ACC112 (cell line): ENCODE measurements around the gene SLC8A1.

ENCODE experiments used
- H2AFZ ChIP-seq: fragments of 200-600 bp; sonication (generic); one replicate; pipeline ENCODE4 v1.6.0; 2017; ENCODE audit warnings: antibody characterized with exemption, low read length; ENCODE audit not compliant: unreplicated experiment
- H3K27ac ChIP-seq: fragments of 200-600 bp; sonication (generic); 2 replicates; pipeline ENCODE4 v1.5.1; 2014; ENCODE audit warnings: low read depth, mild to moderate bottlenecking, antibody characterized with exemption, low read length, moderate library complexity
- H3K27me3 ChIP-seq: fragments of 200-600 bp; sonication (generic); 2 replicates; pipeline ENCODE4 v1.6.1; 2014; ENCODE audit warnings: mild to moderate bottlenecking, antibody characterized with exemption, low read length, moderate library complexity, mixed read lengths; ENCODE audit not compliant: insufficient read depth
- H3K36me3 ChIP-seq: fragments of 200-600 bp; sonication (generic); 2 replicates; pipeline ENCODE4 v1.6.1; 2016; ENCODE audit warnings: mild to moderate bottlenecking, antibody characterized with exemption, low read length, moderate library complexity, mixed read lengths; ENCODE audit not compliant: insufficient read depth
- H3K4me1 ChIP-seq: fragments of 200-600 bp; sonication (generic); one replicate; pipeline ENCODE4 v1.6.1; 2016; ENCODE audit warnings: low read length, mixed read lengths; ENCODE audit not compliant: insufficient read depth, unreplicated experiment, control insufficient read depth
- H3K4me3 ChIP-seq: fragments of 200-600 bp; sonication (generic); 2 replicates; pipeline ENCODE4 v1.5.1; 2014; ENCODE audit warnings: mild to moderate bottlenecking, low read depth, low read length
- H3K79me2 ChIP-seq: fragments of 200-600 bp; sonication (generic); one replicate; pipeline ENCODE4 v1.6.0; 2016; ENCODE audit warnings: low read length; ENCODE audit not compliant: control insufficient read depth, unreplicated experiment, insufficient read depth

SLC8A1 gene

GRCh38 chr2:40394031-40394430, 57.9 kb downstream of the SLC8A1 start:
- no peaks in the 10 kb centered on the region for H3K27me3 ChIP-seq
- peaks cover 14% of the 10 kb centered on the region for H3K4me1 ChIP-seq

DNA sequence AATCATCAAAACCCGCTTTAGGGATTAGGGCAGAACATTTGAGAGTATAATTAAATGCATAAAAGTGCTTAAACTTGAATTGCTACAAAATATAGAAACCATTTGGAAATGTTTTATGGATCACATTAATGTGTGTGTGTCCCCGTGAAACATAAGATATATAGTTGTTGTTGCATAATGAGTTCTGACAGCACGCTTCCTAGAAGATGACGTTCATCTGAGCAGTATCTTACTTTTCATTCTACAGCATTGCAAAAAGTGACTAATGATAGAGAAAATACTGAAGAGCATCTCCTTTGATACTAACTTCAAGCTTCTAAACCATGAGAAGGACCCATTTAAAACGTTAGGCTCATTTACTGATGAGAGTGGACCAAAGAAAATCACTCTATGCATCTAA, 63.7 kb downstream of the SLC8A1 start:
- no peaks in the 10 kb centered on the region for H3K36me3 ChIP-seq
- no peak overlapping the region for H3K27ac ChIP-seq
- no peak overlapping the region for H2AFZ ChIP-seq
- peaks cover 17% of the 10 kb centered on the region for H3K4me1 ChIP-seq
- no peaks in the 10 kb centered on the region for H3K79me2 ChIP-seq
- no peaks in the 10 kb centered on the region for H3K27me3 ChIP-seq
- no peak overlapping the region for H3K4me3 ChIP-seq

More at GRCh38 chr2:40394031-40394430, 57.9 kb downstream of the SLC8A1 start:
- Histone ChIP-seq H3K4me3 (no peak overlapping the region), H3K27ac (no peak overlapping the region), H3K36me3 (no peaks in the 10 kb centered on the region), H2AFZ (no peak overlapping the region), H3K79me2 (no peaks in the 10 kb centered on the region)

- H3K36me3 ChIP-seq: 0 out of 2 replicates have a peak, but pooled peaks cover 4% of the 10 kb centered on the region
- H3K79me2 ChIP-seq: no peaks in the 10 kb centered on the region
- H2AFZ ChIP-seq: no peak overlapping the region
- H3K27me3 ChIP-seq: no peaks in the 10 kb centered on the region
- no peak overlapping the region for H3K4me3 ChIP-seq
- H3K27ac ChIP-seq: no peak overlapping the region
- H3K4me1 ChIP-seq: peaks cover 17% of the 10 kb centered on the region
Measured at GRCh38 chr2:40386177-40386576, 65.7 kb downstream of the SLC8A1 start.

DNA sequence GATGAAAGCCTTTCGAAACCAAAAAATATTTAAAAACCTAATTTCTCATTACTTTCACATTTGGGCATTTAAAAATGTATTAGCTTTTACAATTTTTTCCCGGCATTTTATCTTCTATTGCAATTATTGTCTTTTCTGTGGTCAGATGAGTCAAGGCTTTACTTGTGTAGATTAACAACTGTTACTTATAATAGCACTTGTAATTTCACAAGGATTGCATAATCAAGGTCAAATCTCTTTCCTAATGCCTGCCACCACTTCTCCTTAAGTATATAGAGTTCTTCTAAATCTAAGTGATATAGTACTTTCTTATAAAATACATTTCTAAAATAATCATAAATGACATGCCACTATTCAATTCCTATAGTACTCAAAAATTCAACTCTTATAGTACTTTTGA, 67.2 kb downstream of the SLC8A1 start:
- Histone ChIP-seq H3K27me3 (no peaks in the 10 kb centered on the region), H3K36me3 (0 out of 2 replicates have a peak, but pooled peaks cover 4% of the 10 kb centered on the region), H3K4me3 (no peak overlapping the region), H3K79me2 (no peaks in the 10 kb centered on the region), H2AFZ (no peak overlapping the region), H3K27ac (peak overlapping the region; percentile 28; the same call in 1 of the 2 replicates), H3K4me1 (peaks cover 17% of the 10 kb centered on the region)

- 0 out of 2 replicates have a peak, but pooled peaks cover 4% of the 10 kb centered on the region for H3K36me3 ChIP-seq
- H3K79me2 ChIP-seq: no peaks in the 10 kb centered on the region
- peak overlapping the region; percentile 28; the same call in 1 of the 2 replicates for H3K27ac ChIP-seq
- H3K4me3 ChIP-seq: no peak overlapping the region
- no peak overlapping the region for H2AFZ ChIP-seq
- no peaks in the 10 kb centered on the region for H3K27me3 ChIP-seq
- peaks cover 17% of the 10 kb centered on the region for H3K4me1 ChIP-seq
Measured at GRCh38 chr2:40384233-40384632, 67.7 kb downstream of the SLC8A1 start.

DNA sequence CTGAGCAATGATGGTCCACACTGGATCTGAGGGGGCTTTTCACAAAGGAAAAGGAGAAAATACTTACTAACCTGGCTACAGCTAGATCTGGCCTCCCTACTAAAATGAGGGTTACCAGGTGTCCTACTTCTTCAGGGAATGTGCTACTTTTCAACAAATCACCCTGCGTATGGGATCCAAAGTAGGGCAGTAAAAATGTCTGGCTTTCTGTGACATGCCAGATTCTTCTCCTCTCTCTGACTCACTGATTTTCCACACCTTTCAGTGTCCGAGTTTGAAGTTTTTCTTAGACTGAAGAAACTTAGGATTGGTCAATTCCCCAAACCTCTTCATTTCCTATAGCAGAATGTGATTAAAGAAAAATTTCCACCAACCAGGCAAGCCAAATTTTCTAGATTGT, 71.2 kb downstream of the SLC8A1 start:
- Histone ChIP-seq H2AFZ (no peak overlapping the region), H3K4me3 (no peak overlapping the region), H3K27me3 (no peaks in the 10 kb centered on the region), H3K79me2 (no peaks in the 10 kb centered on the region), H3K4me1 (peaks cover 12% of the 10 kb centered on the region), H3K27ac (no peak overlapping the region), H3K36me3 (0 out of 2 replicates have a peak, but pooled peaks cover 4% of the 10 kb centered on the region)

GRCh38 chr2:40380041-40380440, 71.8 kb downstream of the SLC8A1 start:
- Histone ChIP-seq H3K36me3 (0 out of 2 replicates have a peak, but pooled peaks cover 4% of the 10 kb centered on the region), H3K79me2 (no peaks in the 10 kb centered on the region), H2AFZ (no peak overlapping the region), H3K27me3 (no peaks in the 10 kb centered on the region), H3K27ac (no peak overlapping the region), H3K4me3 (no peak overlapping the region), H3K4me1 (peaks cover 8% of the 10 kb centered on the region)

GRCh38 chr2:40374543-40375240, 77.2 kb downstream of the SLC8A1 start:
- Histone ChIP-seq H3K4me3 (no peak overlapping the region), H3K4me1 (peaks cover 32% of the 10 kb centered on the region), H3K27me3 (no peaks in the 10 kb centered on the region), H3K27ac (no peak overlapping the region), H2AFZ (no peak overlapping the region), H3K36me3 (no peaks in the 10 kb centered on the region), H3K79me2 (no peaks in the 10 kb centered on the region)

GRCh38 chr2:40373111-40373510, 78.8 kb downstream of the SLC8A1 start:
- Histone ChIP-seq H3K36me3 (no peaks in the 10 kb centered on the region), H3K4me1 (peaks cover 35% of the 10 kb centered on the region), H2AFZ (no peak overlapping the region), H3K27me3 (no peaks in the 10 kb centered on the region), H3K4me3 (no peak overlapping the region), H3K27ac (no peak overlapping the region), H3K79me2 (no peaks in the 10 kb centered on the region)

GRCh38 chr2:40372283-40372985, 79.5 kb downstream of the SLC8A1 start:
- no peak overlapping the region for H2AFZ ChIP-seq
- H3K27ac ChIP-seq: peak overlapping the region; percentile 56
- H3K4me1 ChIP-seq: peaks cover 41% of the 10 kb centered on the region
- no peaks in the 10 kb centered on the region for H3K36me3 ChIP-seq
- H3K4me3 ChIP-seq: no peak overlapping the region
- no peaks in the 10 kb centered on the region for H3K79me2 ChIP-seq
- no peaks in the 10 kb centered on the region for H3K27me3 ChIP-seq
